Endothelial cell of umbilical vein (primary cell): ENCODE measurements around the gene RPLP2.

Experiments used
- CTCF ChIP-seq, 2 donors: IDR thresholded peaks; 1 replicate in 1 of 2; 2 replicates in 1 of 2; pipeline ENCODE4 v1.5.1; 2011; ENCODE audit warnings: low read length in 2 of 2, mild to moderate bottlenecking in 2 of 2, moderate library complexity in 2 of 2, control low read depth in 1 of 2, inconsistent platforms in 1 of 2, low read depth in 1 of 2; ENCODE audit not compliant: insufficient read depth in 1 of 2; ENCODE audit errors: extremely low read depth in 1 of 2
- EZH2 ChIP-seq: IDR thresholded peaks from 2 replicates; pipeline ENCODE4 v1.6.1; 2012; ENCODE audit warnings: borderline replicate concordance, low read depth, mild to moderate bottlenecking, moderate library complexity, low read length, inconsistent platforms; ENCODE audit not compliant: severe bottlenecking
- FOS ChIP-seq: IDR thresholded peaks from 2 replicates; pipeline ENCODE4 v1.6.1; 2011; ENCODE audit warnings: mild to moderate bottlenecking, low read length, moderate library complexity, borderline replicate concordance; ENCODE audit not compliant: insufficient read depth
- JUN ChIP-seq: IDR thresholded peaks from 2 replicates; pipeline ENCODE4 v1.6.1; 2011; ENCODE audit warnings: borderline replicate concordance, low read depth; ENCODE audit not compliant: insufficient read length, insufficient read depth
- MAX ChIP-seq: IDR thresholded peaks from 2 replicates; pipeline ENCODE4 v1.6.1; 2011; ENCODE audit not compliant: insufficient read depth, insufficient read length
- MYC ChIP-seq: IDR thresholded peaks from one replicate; pipeline ENCODE4 v1.6.1; 2011; ENCODE audit warnings: mild to moderate bottlenecking, low read depth, low read length
- POLR2A ChIP-seq: IDR thresholded peaks from 2 replicates; pipeline ENCODE4 v1.6.1; 2012; ENCODE audit warnings: low read depth, mild to moderate bottlenecking, control low read depth, low read length
- POLR2AphosphoS5 ChIP-seq: IDR thresholded peaks from 2 replicates; pipeline ENCODE4 v1.6.1; 2012; ENCODE audit warnings: low read depth, mild to moderate bottlenecking, control low read depth, low read length, moderate library complexity; ENCODE audit not compliant: insufficient read depth

GRCh38 chr11:779955-780532 is 29.7 kb upstream of the RPLP2 start:
- TF ChIP-seq POLR2A (no peak), JUN (no peak), CTCF (IDR thresholded peaks at IDR 0.05; ENCODE audit: extremely low read depth in 1 of 2, insufficient read depth in 1 of 2, low read depth in 1 of 2, low read length in 2 of 2) (no peak), POLR2AphosphoS5 (no peak), MAX (no peak), EZH2 (no peak), FOS (no peak), MYC (no peak)
